22Rv1 (cell line): Measurements from ENCODE around the gene PTS.

Source experiments
- CTCF ChIP-seq: fragments of 450-650 bp; IDR thresholded peaks from 2 replicates; pipeline ENCODE4 v1.5.1; 2017; ENCODE audit warnings: mild to moderate bottlenecking
- ZFX ChIP-seq: fragments of 450-650 bp; IDR thresholded peaks from 2 replicates; pipeline ENCODE4 v1.6.1; 2017; ENCODE audit warnings: antibody characterized with exemption, borderline replicate concordance

- TF ChIP-seq ZFX (no peak), CTCF (no peak)
Observed at GRCh38 chr11:112271242-112271641, 45.0 kb downstream of the PTS start.
